Measurements from ENCODE around the gene FABP1.

The FABP1 gene

GRCh38 chr2:88086401-88086800 is 41.5 kb downstream of the FABP1 start:
- TF ChIP-seq ZNF423 (tag by site-specific recombination; IDR thresholded peaks at IDR 0.05) (no peak), BCL11A (tag by site-specific recombination; IDR thresholded peaks at IDR 0.05; ENCODE audit: low read depth) (no peak), ZEB2 (tag by site-specific recombination; IDR thresholded peaks at IDR 0.05) (no peak), ZNF704 (tag by site-specific recombination; IDR thresholded peaks at IDR 0.05) (no peak), PRDM4 (tag by site-specific recombination; IDR thresholded peaks at IDR 0.05) (no peak), TCF7L2 (IDR thresholded peaks at IDR 0.05; ENCODE audit: borderline replicate concordance, low read depth, low read length) (no peak), MEIS1 (CRISPR knock-in tag; IDR thresholded peaks at IDR 0.05; ENCODE audit: borderline replicate concordance) (no peak)
- TF ChIP-seq, protein P1, sequence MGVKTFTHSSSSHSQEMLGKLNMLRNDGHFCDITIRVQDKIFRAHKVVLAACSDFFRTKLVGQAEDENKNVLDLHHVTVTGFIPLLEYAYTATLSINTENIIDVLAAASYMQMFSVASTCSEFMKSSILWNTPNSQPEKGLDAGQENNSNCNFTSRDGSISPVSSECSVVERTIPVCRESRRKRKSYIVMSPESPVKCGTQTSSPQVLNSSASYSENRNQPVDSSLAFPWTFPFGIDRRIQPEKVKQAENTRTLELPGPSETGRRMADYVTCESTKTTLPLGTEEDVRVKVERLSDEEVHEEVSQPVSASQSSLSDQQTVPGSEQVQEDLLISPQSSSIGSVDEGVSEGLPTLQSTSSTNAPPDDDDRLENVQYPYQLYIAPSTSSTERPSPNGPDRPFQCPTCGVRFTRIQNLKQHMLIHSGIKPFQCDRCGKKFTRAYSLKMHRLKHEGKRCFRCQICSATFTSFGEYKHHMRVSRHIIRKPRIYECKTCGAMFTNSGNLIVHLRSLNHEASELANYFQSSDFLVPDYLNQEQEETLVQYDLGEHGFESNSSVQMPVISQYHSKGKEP (tag by site-specific recombination; IDR thresholded peaks at IDR 0.05) = no peak
- Histone ChIP-seq H3K9me3 (ENCODE audit: control insufficient read depth, insufficient read depth, low read depth, low read length) (no peaks in the 10 kb centered on the region), H3K4me1 (ENCODE audit: control insufficient read depth, insufficient read depth, low read length) (no peaks in the 10 kb centered on the region), H3K4me3 (ENCODE audit: low read depth, low read length) (no peak overlapping the region), H3K27ac (ENCODE audit: extremely low read depth, low read depth, low read length) (no peak overlapping the region), H3K36me3 (ENCODE audit: control insufficient read depth in 2 of 2, insufficient read depth in 1 of 2, low read length in 2 of 2) (no peaks in the 10 kb centered on the region)
- ChIA-PET POLR2A (interaction anchor here (0.6 kb wide), 1 partner anchor 51 kb away, joined by 3 read pairs; no protein-coding TSS in a partner anchor), CTCF (interaction anchor here (0.6 to 2.4 kb wide), 2 partner anchors 26 to 106 kb away, joined by 3 to 17 read pairs; no protein-coding TSS in a partner anchor)

DNA sequence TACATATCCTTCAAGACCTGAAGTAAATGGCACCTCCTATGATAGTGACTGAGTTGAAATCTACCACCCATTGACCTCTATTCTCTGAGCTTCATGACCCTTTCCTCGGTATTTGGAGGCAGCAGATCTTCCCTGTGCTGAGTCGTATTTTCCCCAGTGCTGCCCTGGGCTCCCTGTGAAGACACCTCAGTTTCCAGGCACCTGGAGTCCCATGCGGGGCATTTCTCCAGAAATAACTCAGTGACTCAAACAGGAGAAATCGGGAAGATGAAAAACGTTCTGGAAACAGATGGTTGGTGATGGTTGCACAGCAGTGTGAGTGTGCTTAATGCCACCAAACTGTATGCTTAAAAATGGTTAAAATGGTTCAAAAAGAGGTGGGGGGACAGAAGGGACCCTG is 42.3 kb downstream of the FABP1 start:
- Histone ChIP-seq H3K4me1 (ENCODE audit: control insufficient read depth, insufficient read depth, low read length) (no peaks in the 10 kb centered on the region), H3K9me3 (ENCODE audit: control insufficient read depth, insufficient read depth, low read depth, low read length) (no peaks in the 10 kb centered on the region), H3K27ac (ENCODE audit: extremely low read depth, low read depth, low read length) (no peak overlapping the region), H3K36me3 (ENCODE audit: control insufficient read depth in 2 of 2, insufficient read depth in 1 of 2, low read length in 2 of 2) (no peaks in the 10 kb centered on the region), H3K4me3 (ENCODE audit: low read depth, low read length) (no peak overlapping the region)
- ChIA-PET CTCF (interaction anchor here (0.6 to 2.4 kb wide), 3 partner anchors 25 to 106 kb away, joined by 3 to 17 read pairs (median 3); no protein-coding TSS in a partner anchor), POLR2A (no interaction called here)
- TF ChIP-seq GLI4 (tag by site-specific recombination; IDR thresholded peaks at IDR 0.05) (no peak), ZNF292 (tag by site-specific recombination; IDR thresholded peaks at IDR 0.05; ENCODE audit: borderline replicate concordance, low read depth) (no peak), ZNF747 (tag by site-specific recombination; IDR thresholded peaks at IDR 0.05) (no peak), ZBTB6 (tag by site-specific recombination; IDR thresholded peaks at IDR 0.05) (no peak), ZNF248 (tag by site-specific recombination; IDR thresholded peaks at IDR 0.05) (no peak), ATF2 (tag by site-specific recombination; IDR thresholded peaks at IDR 0.05; ENCODE audit: low read depth) (no peak), ZNF548 (tag by site-specific recombination; IDR thresholded peaks at IDR 0.05) (no peak), ZNF777 (tag by site-specific recombination; IDR thresholded peaks at IDR 0.05; ENCODE audit: borderline replicate concordance) (no peak), OVOL3 (tag by site-specific recombination; IDR thresholded peaks at IDR 0.05) (no peak), ZNF350 (tag by site-specific recombination; IDR thresholded peaks at IDR 0.05) (no peak), HOXC10 (CRISPR knock-in tag; IDR thresholded peaks at IDR 0.05) (no peak), ZNF510 (tag by site-specific recombination; IDR thresholded peaks at IDR 0.05; ENCODE audit: insufficient replicate concordance) (no peak)
- TF ChIP-seq, protein P2, sequence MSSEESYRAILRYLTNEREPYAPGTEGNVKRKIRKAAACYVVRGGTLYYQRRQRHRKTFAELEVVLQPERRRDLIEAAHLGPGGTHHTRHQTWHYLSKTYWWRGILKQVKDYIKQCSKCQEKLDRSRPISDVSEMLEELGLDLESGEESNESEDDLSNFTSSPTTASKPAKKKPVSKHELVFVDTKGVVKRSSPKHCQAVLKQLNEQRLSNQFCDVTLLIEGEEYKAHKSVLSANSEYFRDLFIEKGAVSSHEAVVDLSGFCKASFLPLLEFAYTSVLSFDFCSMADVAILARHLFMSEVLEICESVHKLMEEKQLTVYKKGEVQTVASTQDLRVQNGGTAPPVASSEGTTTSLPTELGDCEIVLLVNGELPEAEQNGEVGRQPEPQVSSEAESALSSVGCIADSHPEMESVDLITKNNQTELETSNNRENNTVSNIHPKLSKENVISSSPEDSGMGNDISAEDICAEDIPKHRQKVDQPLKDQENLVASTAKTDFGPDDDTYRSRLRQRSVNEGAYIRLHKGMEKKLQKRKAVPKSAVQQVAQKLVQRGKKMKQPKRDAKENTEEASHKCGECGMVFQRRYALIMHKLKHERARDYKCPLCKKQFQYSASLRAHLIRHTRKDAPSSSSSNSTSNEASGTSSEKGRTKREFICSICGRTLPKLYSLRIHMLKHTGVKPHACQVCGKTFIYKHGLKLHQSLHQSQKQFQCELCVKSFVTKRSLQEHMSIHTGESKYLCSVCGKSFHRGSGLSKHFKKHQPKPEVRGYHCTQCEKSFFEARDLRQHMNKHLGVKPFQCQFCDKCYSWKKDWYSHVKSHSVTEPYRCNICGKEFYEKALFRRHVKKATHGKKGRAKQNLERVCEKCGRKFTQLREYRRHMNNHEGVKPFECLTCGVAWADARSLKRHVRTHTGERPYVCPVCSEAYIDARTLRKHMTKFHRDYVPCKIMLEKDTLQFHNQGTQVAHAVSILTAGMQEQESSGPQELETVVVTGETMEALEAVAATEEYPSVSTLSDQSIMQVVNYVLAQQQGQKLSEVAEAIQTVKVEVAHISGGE (tag by site-specific recombination; conservative IDR thresholded peaks at IDR 0.05; ENCODE audit: low read depth) = no peak
- TF ChIP-seq, protein P3, sequence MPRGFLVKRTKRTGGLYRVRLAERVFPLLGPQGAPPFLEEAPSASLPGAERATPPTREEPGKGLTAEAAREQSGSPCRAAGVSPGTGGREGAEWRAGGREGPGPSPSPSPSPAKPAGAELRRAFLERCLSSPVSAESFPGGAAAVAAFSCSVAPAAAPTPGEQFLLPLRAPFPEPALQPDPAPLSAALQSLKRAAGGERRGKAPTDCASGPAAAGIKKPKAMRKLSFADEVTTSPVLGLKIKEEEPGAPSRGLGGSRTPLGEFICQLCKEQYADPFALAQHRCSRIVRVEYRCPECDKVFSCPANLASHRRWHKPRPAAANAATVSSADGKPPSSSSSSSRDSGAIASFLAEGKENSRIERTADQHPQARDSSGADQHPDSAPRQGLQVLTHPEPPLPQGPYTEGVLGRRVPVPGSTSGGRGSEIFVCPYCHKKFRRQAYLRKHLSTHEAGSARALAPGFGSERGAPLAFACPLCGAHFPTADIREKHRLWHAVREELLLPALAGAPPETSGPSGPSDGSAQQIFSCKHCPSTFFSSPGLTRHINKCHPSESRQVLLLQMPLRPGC (tag by site-specific recombination; IDR thresholded peaks at IDR 0.05) = no peak
